ENCODE results near the gene ZC3H12D. TPM values are rescaled to one million over a fixed set of nuclear protein-coding genes. Genes with fewer than 3 reads are reported as not detected.
"Not testable (repeated sequence)": the region's sequence is repeated elsewhere in the genome, so short reads cannot be mapped to it uniquely, and the experiment has no call there.

Gene ZC3H12D
- total RNA-seq, 1 donor from 2014 or later, result 0.86 TPM

- DNase-seq (ENCODE audit: low spot score); ATAC-seq: not testable (repeated sequence)
Observed at GRCh38 chr6:149460249-149460648, 24.6 kb downstream of the ZC3H12D start.

- DNase-seq (ENCODE audit: low spot score) (no peak), ATAC-seq (no peak)
Observed at GRCh38 chr6:149459761-149460160, 25.1 kb downstream of the ZC3H12D start.

GRCh38 chr6:149458806-149459205 is 26.0 kb downstream of the ZC3H12D start:
- no peak for DNase-seq (ENCODE audit: low spot score)
- no peak for ATAC-seq

- ATAC-seq (no peak), DNase-seq (ENCODE audit: low spot score) (no peak)
Observed at GRCh38 chr6:149458196-149458595, 26.6 kb downstream of the ZC3H12D start.

GRCh38 chr6:149457316-149457884 is 27.4 kb downstream of the ZC3H12D start:
- DNase-seq (ENCODE audit: low spot score), result no peak

GRCh38 chr6:149456311-149457021 is 28.3 kb downstream of the ZC3H12D start:
- no peak for DNase-seq (ENCODE audit: low spot score)

More at GRCh38 chr6:149457316-149457884, 27.4 kb downstream of the ZC3H12D start:
- ATAC-seq, result no peak

GRCh38 chr6:149455031-149455732 is 29.6 kb downstream of the ZC3H12D start:
- ATAC-seq (peak; percentile 35), DNase-seq (ENCODE audit: low spot score) (no peak)

More at GRCh38 chr6:149456311-149457021, 28.3 kb downstream of the ZC3H12D start:
- no peak for ATAC-seq

GRCh38 chr6:149454346-149454848 is 30.4 kb downstream of the ZC3H12D start:
- ATAC-seq, result peak; percentile 84
- DNase-seq (ENCODE audit: low spot score), result peak; percentile 100

GRCh38 chr6:149453597-149454345 is 31.0 kb downstream of the ZC3H12D start:
- no peak for DNase-seq (ENCODE audit: low spot score)
- no peak for ATAC-seq

GRCh38 chr6:149452037-149452939 is 32.5 kb downstream of the ZC3H12D start:
- DNase-seq (ENCODE audit: low spot score), result peak; percentile 67
- peak; percentile 12 for ATAC-seq

GRCh38 chr6:149451376-149452036 is 33.3 kb downstream of the ZC3H12D start:
- ATAC-seq (no peak), DNase-seq (ENCODE audit: low spot score) (no peak)

- peak; percentile 45 for ATAC-seq
- DNase-seq (ENCODE audit: low spot score), result peak; percentile 59
Observed at GRCh38 chr6:149450679-149451375, 34.0 kb downstream of the ZC3H12D start.

GRCh38 chr6:149449831-149450678 is 34.8 kb downstream of the ZC3H12D start:
- ATAC-seq, result peak; percentile 17
- no peak for DNase-seq (ENCODE audit: low spot score)

GRCh38 chr6:149448821-149449453 is 35.9 kb downstream of the ZC3H12D start:
- no peak for ATAC-seq

GRCh38 chr6:149446791-149447376 is 37.9 kb downstream of the ZC3H12D start:
- no peak for ATAC-seq
- DNase-seq (ENCODE audit: low spot score), result no peak

More at GRCh38 chr6:149448821-149449453, 35.9 kb downstream of the ZC3H12D start:
- no peak for DNase-seq (ENCODE audit: low spot score)

GRCh38 chr6:149445573-149445972 is 39.2 kb downstream of the ZC3H12D start:
- ATAC-seq (no peak), DNase-seq (ENCODE audit: low spot score) (no peak)

GRCh38 chr6:149445095-149445466 is 39.7 kb downstream of the ZC3H12D start:
- no peak for DNase-seq (ENCODE audit: low spot score)
- no peak for ATAC-seq
